ENCODE data around the gene RNF212.
"Not testable (repeated sequence)": the region's sequence is repeated elsewhere in the genome, so short reads cannot be mapped to it uniquely, and the experiment has no call there.

DNA sequence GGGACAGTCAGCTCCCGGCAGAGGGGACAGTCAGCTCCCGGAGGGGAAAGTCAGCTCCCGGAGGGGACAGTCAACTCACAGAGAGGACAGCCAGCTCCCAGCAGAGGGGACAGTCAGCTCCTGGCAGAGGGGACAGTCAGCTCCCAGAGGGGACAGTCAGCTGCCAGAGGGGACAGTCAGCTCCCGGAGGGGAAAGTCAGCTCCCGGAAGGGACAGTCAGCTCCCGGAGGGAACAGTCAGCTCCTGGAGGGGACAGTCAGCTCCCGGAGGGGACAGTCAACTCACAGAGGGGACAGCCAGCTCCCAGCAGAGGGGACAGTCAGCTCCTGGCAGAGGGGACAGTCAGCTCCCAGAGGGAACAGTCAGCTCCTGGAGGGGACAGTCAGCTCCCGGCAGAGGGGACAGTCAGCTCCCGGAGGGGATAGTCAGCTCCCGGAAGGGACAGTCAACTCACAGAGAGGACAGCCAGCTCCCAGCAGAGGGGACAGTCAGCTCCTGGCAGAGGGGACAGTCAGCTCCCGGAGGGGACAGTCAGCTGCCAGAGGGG lies 58.6 kb downstream of the RNF212 start:
- not testable (repeated sequence) for TF ChIP-seq EZH2 (IDR thresholded peaks at IDR 0.05; ENCODE audit: low read depth, unreplicated experiment); CREB1 (CRISPR knock-in tag; IDR thresholded peaks at IDR 0.05; ENCODE audit: low read depth); EZH2phosphoT487 (IDR thresholded peaks at IDR 0.05; ENCODE audit: unreplicated experiment); POLR2AphosphoS5 (IDR thresholded peaks at IDR 0.05; ENCODE audit: low read depth); NANOG (IDR thresholded peaks at IDR 0.05; ENCODE audit: borderline replicate concordance); REST (IDR thresholded peaks at IDR 0.05; ENCODE audit: unreplicated experiment); JUNB (IDR thresholded peaks at IDR 0.05; ENCODE audit: unreplicated experiment)
- TF ChIP-seq, protein P1, sequence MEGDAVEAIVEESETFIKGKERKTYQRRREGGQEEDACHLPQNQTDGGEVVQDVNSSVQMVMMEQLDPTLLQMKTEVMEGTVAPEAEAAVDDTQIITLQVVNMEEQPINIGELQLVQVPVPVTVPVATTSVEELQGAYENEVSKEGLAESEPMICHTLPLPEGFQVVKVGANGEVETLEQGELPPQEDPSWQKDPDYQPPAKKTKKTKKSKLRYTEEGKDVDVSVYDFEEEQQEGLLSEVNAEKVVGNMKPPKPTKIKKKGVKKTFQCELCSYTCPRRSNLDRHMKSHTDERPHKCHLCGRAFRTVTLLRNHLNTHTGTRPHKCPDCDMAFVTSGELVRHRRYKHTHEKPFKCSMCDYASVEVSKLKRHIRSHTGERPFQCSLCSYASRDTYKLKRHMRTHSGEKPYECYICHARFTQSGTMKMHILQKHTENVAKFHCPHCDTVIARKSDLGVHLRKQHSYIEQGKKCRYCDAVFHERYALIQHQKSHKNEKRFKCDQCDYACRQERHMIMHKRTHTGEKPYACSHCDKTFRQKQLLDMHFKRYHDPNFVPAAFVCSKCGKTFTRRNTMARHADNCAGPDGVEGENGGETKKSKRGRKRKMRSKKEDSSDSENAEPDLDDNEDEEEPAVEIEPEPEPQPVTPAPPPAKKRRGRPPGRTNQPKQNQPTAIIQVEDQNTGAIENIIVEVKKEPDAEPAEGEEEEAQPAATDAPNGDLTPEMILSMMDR (conservative IDR thresholded peaks at IDR 0.05; ENCODE audit: low read depth in 2 of 2): not testable (repeated sequence)
- TF ChIP-seq, protein P2, sequence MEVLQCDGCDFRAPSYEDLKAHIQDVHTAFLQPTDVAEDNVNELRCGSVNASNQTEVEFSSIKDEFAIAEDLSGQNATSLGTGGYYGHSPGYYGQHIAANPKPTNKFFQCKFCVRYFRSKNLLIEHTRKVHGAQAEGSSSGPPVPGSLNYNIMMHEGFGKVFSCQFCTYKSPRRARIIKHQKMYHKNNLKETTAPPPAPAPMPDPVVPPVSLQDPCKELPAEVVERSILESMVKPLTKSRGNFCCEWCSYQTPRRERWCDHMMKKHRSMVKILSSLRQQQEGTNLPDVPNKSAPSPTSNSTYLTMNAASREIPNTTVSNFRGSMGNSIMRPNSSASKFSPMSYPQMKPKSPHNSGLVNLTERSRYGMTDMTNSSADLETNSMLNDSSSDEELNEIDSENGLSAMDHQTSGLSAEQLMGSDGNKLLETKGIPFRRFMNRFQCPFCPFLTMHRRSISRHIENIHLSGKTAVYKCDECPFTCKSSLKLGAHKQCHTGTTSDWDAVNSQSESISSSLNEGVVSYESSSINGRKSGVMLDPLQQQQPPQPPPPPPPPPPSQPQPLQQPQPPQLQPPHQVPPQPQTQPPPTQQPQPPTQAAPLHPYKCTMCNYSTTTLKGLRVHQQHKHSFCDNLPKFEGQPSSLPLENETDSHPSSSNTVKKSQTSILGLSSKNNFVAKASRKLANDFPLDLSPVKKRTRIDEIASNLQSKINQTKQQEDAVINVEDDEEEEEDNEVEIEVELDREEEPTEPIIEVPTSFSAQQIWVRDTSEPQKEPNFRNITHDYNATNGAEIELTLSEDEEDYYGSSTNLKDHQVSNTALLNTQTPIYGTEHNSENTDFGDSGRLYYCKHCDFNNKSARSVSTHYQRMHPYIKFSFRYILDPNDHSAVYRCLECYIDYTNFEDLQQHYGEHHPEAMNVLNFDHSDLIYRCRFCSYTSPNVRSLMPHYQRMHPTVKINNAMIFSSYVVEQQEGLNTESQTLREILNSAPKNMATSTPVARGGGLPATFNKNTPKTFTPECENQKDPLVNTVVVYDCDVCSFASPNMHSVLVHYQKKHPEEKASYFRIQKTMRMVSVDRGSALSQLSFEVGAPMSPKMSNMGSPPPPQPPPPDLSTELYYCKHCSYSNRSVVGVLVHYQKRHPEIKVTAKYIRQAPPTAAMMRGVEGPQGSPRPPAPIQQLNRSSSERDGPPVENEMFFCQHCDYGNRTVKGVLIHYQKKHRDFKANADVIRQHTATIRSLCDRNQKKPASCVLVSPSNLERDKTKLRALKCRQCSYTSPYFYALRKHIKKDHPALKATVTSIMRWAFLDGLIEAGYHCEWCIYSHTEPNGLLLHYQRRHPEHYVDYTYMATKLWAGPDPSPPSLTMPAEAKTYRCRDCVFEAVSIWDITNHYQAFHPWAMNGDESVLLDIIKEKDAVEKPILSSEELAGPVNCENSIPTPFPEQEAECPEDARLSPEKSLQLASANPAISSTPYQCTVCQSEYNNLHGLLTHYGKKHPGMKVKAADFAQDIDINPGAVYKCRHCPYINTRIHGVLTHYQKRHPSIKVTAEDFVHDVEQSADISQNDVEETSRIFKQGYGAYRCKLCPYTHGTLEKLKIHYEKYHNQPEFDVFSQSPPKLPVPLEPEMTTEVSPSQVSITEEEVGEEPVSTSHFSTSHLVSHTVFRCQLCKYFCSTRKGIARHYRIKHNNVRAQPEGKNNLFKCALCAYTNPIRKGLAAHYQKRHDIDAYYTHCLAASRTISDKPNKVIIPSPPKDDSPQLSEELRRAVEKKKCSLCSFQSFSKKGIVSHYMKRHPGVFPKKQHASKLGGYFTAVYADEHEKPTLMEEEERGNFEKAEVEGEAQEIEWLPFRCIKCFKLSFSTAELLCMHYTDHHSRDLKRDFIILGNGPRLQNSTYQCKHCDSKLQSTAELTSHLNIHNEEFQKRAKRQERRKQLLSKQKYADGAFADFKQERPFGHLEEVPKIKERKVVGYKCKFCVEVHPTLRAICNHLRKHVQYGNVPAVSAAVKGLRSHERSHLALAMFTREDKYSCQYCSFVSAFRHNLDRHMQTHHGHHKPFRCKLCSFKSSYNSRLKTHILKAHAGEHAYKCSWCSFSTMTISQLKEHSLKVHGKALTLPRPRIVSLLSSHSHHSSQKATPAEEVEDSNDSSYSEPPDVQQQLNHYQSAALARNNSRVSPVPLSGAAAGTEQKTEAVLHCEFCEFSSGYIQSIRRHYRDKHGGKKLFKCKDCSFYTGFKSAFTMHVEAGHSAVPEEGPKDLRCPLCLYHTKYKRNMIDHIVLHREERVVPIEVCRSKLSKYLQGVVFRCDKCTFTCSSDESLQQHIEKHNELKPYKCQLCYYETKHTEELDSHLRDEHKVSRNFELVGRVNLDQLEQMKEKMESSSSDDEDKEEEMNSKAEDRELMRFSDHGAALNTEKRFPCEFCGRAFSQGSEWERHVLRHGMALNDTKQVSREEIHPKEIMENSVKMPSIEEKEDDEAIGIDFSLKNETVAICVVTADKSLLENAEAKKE (CRISPR knock-in tag; IDR thresholded peaks at IDR 0.05): not testable (repeated sequence)

Data from GM23338 (cell line).